Esophagus muscularis mucosa (tissue), 4 donors: Measurements from ENCODE around the gene CGB8. TPM values are rescaled to one million over a fixed set of nuclear protein-coding genes. Genes with fewer than 3 reads are reported as not detected.
"Not testable (repeated sequence)": the region's sequence is repeated elsewhere in the genome, so short reads cannot be mapped to it uniquely, and the experiment has no call there.

Experiments used
- DNase-seq: peaks from one replicate; pipeline ENCODE4 v3.0.0-alpha.2; 2017; ENCODE audit errors: extremely low spot score
- H3K27ac ChIP-seq, 4 donors: fragments of 200-600 bp; sonication (generic); replicated peaks in 1 of 4; 1 replicate in 3 of 4; 2 replicates in 1 of 4; pipeline ENCODE4 v1.5.1; 2016 to 2019; ENCODE audit warnings: mild to moderate bottlenecking in 1 of 4
- H3K27me3 ChIP-seq, 4 donors: fragments of 200-600 bp; sonication (generic); one replicate each; pipeline versions ENCODE4 v1.5.1 to v1.6.0; 2016 to 2019
- H3K36me3 ChIP-seq, 4 donors: fragments of 200-600 bp; sonication (generic); one replicate each; pipeline ENCODE4 v1.5.1; 2016 to 2019
- H3K4me1 ChIP-seq, 4 donors: fragments of 200-600 bp; sonication (generic); one replicate each; pipeline ENCODE4 v1.5.1; 2016 to 2019
- H3K4me3 ChIP-seq, 4 donors: fragments of 200-600 bp; sonication (generic); 1 replicate in 2 of 4; 2 replicates in 2 of 4; pipeline ENCODE4 v1.5.1; 2016 to 2019; ENCODE audit warnings: mild to moderate bottlenecking in 4 of 4, moderate library complexity in 1 of 4
- H3K9me3 ChIP-seq, 4 donors: fragments of 200-600 bp; sonication (generic); 1 replicate in 3 of 4; 2 replicates in 1 of 4; pipeline ENCODE4 v1.5.1; 2016 to 2019
- EP300 ChIP-seq: sonication (generic); formaldehyde crosslinking; IDR thresholded peaks from one replicate; pipeline ENCODE4 v1.6.1; 2017; ENCODE audit warnings: antibody characterized with exemption
- POLR2A ChIP-seq: fragments of 450-650 bp; IDR thresholded peaks from one replicate; pipeline ENCODE4 v1.6.1; 2017; ENCODE audit warnings: antibody characterized with exemption, moderate library complexity, mild to moderate bottlenecking, low read depth
- POLR2AphosphoS5 ChIP-seq, 2 donors: sonication (generic); formaldehyde crosslinking; IDR thresholded peaks; one replicate each; pipeline ENCODE4 v1.6.1; 2017; ENCODE audit warnings: antibody characterized with exemption in 2 of 2
- WGBS: methylation state at CpG from one replicate; pipeline ENCODE4 v1.1.5; 2018; 5-methylcytosine and 5-hydroxymethylcytosine counted together
- intact Hi-C: fragments of 100-400 bp; cut with DNase I; formaldehyde crosslinking; loops from one replicate; pipeline ENCODE4 v1.15.1; 2023
- total RNA-seq, 4 donors: library from RNA; depleted of rRNA; stranded (reverse); fragments of >200 nt; gene quantifications; one replicate each; pipeline versions ENCODE4 v1.1.0 to v1.2.1, GENCODE V29; 2016
- TF ChIP-seq, protein P1 (sequence below), 3 experiments: fragments of 200-600 bp in 2 of 3; fragments of 450-650 bp in 1 of 3; sonication (generic) in 2 of 3; IDR thresholded peaks; one replicate each; pipeline ENCODE4 v1.5.1; 2017 to 2019; ENCODE audit warnings: antibody characterized with exemption in 3 of 3, mild to moderate bottlenecking in 2 of 3, moderate library complexity in 1 of 3

Gene CGB8
- total RNA-seq, 4 donors from 2014 or later: not detected

DNA sequence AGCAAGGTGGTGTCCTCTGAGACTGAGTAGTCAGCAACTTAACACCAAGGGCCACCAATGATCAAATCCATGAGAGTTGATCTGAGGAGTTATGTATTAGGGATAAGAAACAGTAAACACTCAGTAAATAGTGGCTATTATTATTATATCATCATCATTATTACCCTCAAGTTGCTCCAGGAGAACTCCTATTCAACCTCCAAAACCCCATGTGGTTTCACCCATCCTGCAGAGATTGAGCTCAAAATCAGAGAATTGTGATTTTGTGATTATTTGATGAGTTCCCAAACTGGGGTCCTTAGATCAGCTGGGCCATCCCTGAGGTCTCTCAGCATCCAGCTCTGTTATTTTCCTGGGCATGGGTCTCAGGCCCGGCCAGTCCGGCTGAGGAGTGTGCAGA lies 12.1 kb upstream of the CGB8 start:
- Histone ChIP-seq H3K9me3 (no peaks in the 10 kb centered on the region), H3K4me1 (peaks cover 24 to 37% (median 33%) of the 10 kb centered on the region in 4 donors), H3K4me3 (no peak overlapping the region), H3K36me3 (no peaks in the 10 kb centered on the region), H3K27me3 (peaks cover 0 to 83% (median 25%) of the 10 kb centered on the region in 4 donors), H3K27ac (no peak overlapping the region)
- 90% methylated on average over 2 of the region's 2 CpGs for WGBS
- DNase-seq: no peak
- TF ChIP-seq, protein P1, sequence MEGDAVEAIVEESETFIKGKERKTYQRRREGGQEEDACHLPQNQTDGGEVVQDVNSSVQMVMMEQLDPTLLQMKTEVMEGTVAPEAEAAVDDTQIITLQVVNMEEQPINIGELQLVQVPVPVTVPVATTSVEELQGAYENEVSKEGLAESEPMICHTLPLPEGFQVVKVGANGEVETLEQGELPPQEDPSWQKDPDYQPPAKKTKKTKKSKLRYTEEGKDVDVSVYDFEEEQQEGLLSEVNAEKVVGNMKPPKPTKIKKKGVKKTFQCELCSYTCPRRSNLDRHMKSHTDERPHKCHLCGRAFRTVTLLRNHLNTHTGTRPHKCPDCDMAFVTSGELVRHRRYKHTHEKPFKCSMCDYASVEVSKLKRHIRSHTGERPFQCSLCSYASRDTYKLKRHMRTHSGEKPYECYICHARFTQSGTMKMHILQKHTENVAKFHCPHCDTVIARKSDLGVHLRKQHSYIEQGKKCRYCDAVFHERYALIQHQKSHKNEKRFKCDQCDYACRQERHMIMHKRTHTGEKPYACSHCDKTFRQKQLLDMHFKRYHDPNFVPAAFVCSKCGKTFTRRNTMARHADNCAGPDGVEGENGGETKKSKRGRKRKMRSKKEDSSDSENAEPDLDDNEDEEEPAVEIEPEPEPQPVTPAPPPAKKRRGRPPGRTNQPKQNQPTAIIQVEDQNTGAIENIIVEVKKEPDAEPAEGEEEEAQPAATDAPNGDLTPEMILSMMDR (IDR thresholded peaks at IDR 0.05): no peak
- no peak for TF ChIP-seq EP300
- TF ChIP-seq POLR2A: no peak
- TF ChIP-seq POLR2AphosphoS5 (IDR thresholded peaks at IDR 0.05): no peak
- intact Hi-C loops: no loop called here

GRCh38 chr19:49059053-49059452 lies 10.1 kb upstream of the CGB8 start:
- Histone ChIP-seq H3K27me3 (peaks cover 0 to 64% (median 9%) of the 10 kb centered on the region in 4 donors), H3K4me1 (peaks cover 16 to 27% (median 25%) of the 10 kb centered on the region in 4 donors), H3K9me3 (no peaks in the 10 kb centered on the region), H3K36me3 (no peaks in the 10 kb centered on the region), H3K4me3 (no peak overlapping the region), H3K27ac (no peak overlapping the region)
- TF ChIP-seq, protein P1 (IDR thresholded peaks at IDR 0.05): no peak
- no peak for TF ChIP-seq EP300
- TF ChIP-seq POLR2A: no peak
- no peak for TF ChIP-seq POLR2AphosphoS5 (IDR thresholded peaks at IDR 0.05)
- intact Hi-C loops: no loop called here
- 50% methylated on average over 9 of the region's 9 CpGs for WGBS
- no peak for DNase-seq

GRCh38 chr19:49058562-49058961 lies 9.7 kb upstream of the CGB8 start:
- WGBS: 58% methylated on average over 7 of the region's 10 CpGs
- DNase-seq: no peak
- intact Hi-C loops: no loop called here
- TF ChIP-seq POLR2A (no peak), EP300 (no peak), POLR2AphosphoS5 (IDR thresholded peaks at IDR 0.05) (no peak)
- TF ChIP-seq, protein P1 (IDR thresholded peaks at IDR 0.05): no peak
- Histone ChIP-seq H3K36me3 (no peaks in the 10 kb centered on the region), H3K27ac (no peak overlapping the region), H3K4me1 (peaks cover 16 to 27% (median 25%) of the 10 kb centered on the region in 4 donors), H3K9me3 (no peaks in the 10 kb centered on the region), H3K27me3 (peaks cover 0 to 59% (median 9%) of the 10 kb centered on the region in 4 donors), H3K4me3 (no peak overlapping the region)

DNA sequence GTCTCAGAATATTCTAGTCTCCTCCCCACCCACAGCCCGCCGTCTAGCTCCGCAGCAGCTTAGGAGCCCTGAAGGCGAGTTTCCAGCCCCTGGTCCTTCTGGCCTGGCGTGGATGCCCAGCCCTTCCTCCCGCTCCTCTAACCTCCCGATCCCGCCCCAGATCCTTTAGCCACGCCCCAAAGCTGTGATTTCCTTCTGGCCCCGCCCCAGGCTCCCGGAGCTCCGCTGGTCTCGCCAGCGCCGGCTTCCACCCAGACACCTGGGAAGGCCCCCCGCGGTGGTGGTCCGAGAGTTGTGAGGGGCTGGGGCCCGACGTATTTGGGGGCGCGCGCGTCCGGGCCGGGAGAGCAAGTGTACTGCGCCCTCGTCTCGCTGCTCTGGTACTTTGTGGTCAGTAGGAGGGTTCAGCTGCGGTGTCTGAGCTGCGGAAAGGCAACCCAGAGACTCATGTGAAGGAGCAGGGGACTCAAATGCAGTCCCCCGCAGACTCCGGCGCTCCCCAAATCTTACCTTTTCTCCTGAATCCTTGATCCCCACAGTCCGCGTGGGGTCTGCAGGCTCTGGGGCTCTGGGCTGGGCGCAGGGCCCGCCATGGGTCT lies 8.8 kb upstream of the CGB8 start, which contains the start of gene CGB7:
CGB7 (minus strand) TSS at position 114 of the 599 bp plus-strand sequence. CDS start 2,374 bp downstream, outside the sequence.
- Histone ChIP-seq H3K4me1 (peaks cover 16 to 27% (median 25%) of the 10 kb centered on the region in 4 donors), H3K36me3 (no peaks in the 10 kb centered on the region), H3K4me3 (peak within 1 kb of the TSS; percentile 53 to 63 (median 60)), H3K27me3 (peaks cover 0 to 50% (median 9%) of the 10 kb centered on the region in 4 donors), H3K9me3 (no peaks in the 10 kb centered on the region), H3K27ac (no peak within 1 kb of the TSS)
- no peak for TF ChIP-seq POLR2AphosphoS5 (IDR thresholded peaks at IDR 0.05)
- no peak for TF ChIP-seq POLR2A
- TF ChIP-seq, protein P1 (IDR thresholded peaks at IDR 0.05): no peak
- no peak for TF ChIP-seq EP300
- WGBS: 5% methylated on average over 17 of the region's 38 CpGs
- DNase-seq: no peak
- intact Hi-C loops: no loop called here

GRCh38 chr19:49056902-49057596 lies 8.1 kb upstream of the CGB8 start:
- peaks cover 0 to 44% (median 9%) of the 10 kb centered on the region in 4 donors for H3K27me3 ChIP-seq
- H3K36me3 ChIP-seq, H3K27ac ChIP-seq, intact Hi-C loops, H3K9me3 ChIP-seq, DNase-seq: not testable (repeated sequence)
- 7% methylated on average over 19 of the region's 34 CpGs for WGBS
- H3K4me1 ChIP-seq: peaks cover 16 to 27% (median 25%) of the 10 kb centered on the region in 4 donors
- H3K4me3 ChIP-seq: peak overlapping the region; percentile 53 to 63 (median 60)
